Peyer's patch (tissue), 4 donors: ENCODE data around the gene NBAS. TPM values are rescaled to one million over a fixed set of nuclear protein-coding genes. Genes with fewer than 3 reads are reported as not detected.

ENCODE experiments used
- DNase-seq, 3 donors: peaks; one replicate each; pipeline ENCODE4 v3.0.0-alpha.2; 2017 to 2019
- H3K27ac ChIP-seq, 4 donors: fragments of 200-600 bp; sonication (generic); one replicate each; pipeline ENCODE4 v1.5.1; 2016 to 2019
- H3K27me3 ChIP-seq, 2 donors: fragments of 200-600 bp; sonication (generic); one replicate each; pipeline ENCODE4 v1.5.1; 2019
- H3K36me3 ChIP-seq, 3 donors: fragments of 200-600 bp; sonication (generic); one replicate each; pipeline ENCODE4 v1.5.1; 2016 to 2019
- H3K4me1 ChIP-seq, 4 donors: fragments of 200-600 bp; sonication (generic); one replicate each; pipeline ENCODE4 v1.5.1; 2016 to 2019
- H3K4me3 ChIP-seq, 4 donors: fragments of 200-600 bp; sonication (generic); 1 replicate in 3 of 4; 2 replicates in 1 of 4; pipeline ENCODE4 v1.5.1; 2016 to 2019; ENCODE audit warnings: mild to moderate bottlenecking in 1 of 4
- H3K9me3 ChIP-seq, 4 donors: fragments of 200-600 bp; sonication (generic); one replicate each; pipeline ENCODE4 v1.5.1; 2016 to 2019; ENCODE audit warnings: mild to moderate bottlenecking in 1 of 4
- CTCF ChIP-seq, 6 experiments: fragments of 450-650 bp in 4 of 6; fragments of 200-600 bp in 2 of 6; sonication (generic) in 1 of 6; IDR thresholded peaks; one replicate each; pipeline ENCODE4 v1.5.1; 2017 to 2019; ENCODE audit warnings: antibody characterized with exemption in 6 of 6, mild to moderate bottlenecking in 3 of 6, moderate library complexity in 1 of 6
- POLR2A ChIP-seq, 2 donors: fragments of 450-650 bp; IDR thresholded peaks; one replicate each; pipeline ENCODE4 v1.5.1; 2017; ENCODE audit warnings: antibody characterized with exemption in 2 of 2, mild to moderate bottlenecking in 2 of 2, moderate library complexity in 2 of 2
- total RNA-seq, 4 donors: library from RNA; depleted of rRNA; stranded (reverse); fragments of >200 nt; gene quantifications; one replicate each; pipeline ENCODE4 v1.1.0, GENCODE V29; 2016

The NBAS gene
- total RNA-seq, 4 donors from 2014 or later = 43.2 to 70.2 (median 55.3) TPM

GRCh38 chr2:15355386-15355785 is 205.7 kb downstream of the NBAS start:
- no peak for DNase-seq
- H3K9me3 ChIP-seq = no peaks in the 10 kb centered on the region
- peaks cover 0 to 49% (median 0%) of the 10 kb centered on the region in 3 donors for H3K36me3 ChIP-seq
- no peak overlapping the region for H3K4me3 ChIP-seq
- TF ChIP-seq POLR2A (IDR thresholded peaks at IDR 0.05) (no peak), CTCF (IDR thresholded peaks at IDR 0.05) (no peak)
- no peak overlapping the region for H3K27ac ChIP-seq
- H3K4me1 ChIP-seq = no peaks in the 10 kb centered on the region
- no peaks in the 10 kb centered on the region for H3K27me3 ChIP-seq

- H3K4me1 ChIP-seq = no peaks in the 10 kb centered on the region
- DNase-seq = no peak
- H3K36me3 ChIP-seq = peaks cover 0 to 50% (median 0%) of the 10 kb centered on the region in 3 donors
- no peaks in the 10 kb centered on the region for H3K9me3 ChIP-seq
- no peaks in the 10 kb centered on the region for H3K27me3 ChIP-seq
- H3K4me3 ChIP-seq = no peak overlapping the region
- no peak overlapping the region for H3K27ac ChIP-seq
- TF ChIP-seq POLR2A (IDR thresholded peaks at IDR 0.05) (no peak), CTCF (IDR thresholded peaks at IDR 0.05) (no peak)
Observed at GRCh38 chr2:15354596-15355366, 206.4 kb downstream of the NBAS start.

- DNase-seq = no peak
- Histone ChIP-seq H3K36me3 (peaks cover 0 to 50% (median 0%) of the 10 kb centered on the region in 3 donors), H3K4me3 (no peak overlapping the region), H3K4me1 (no peaks in the 10 kb centered on the region), H3K27me3 (no peaks in the 10 kb centered on the region), H3K9me3 (no peaks in the 10 kb centered on the region), H3K27ac (no peak overlapping the region)
- TF ChIP-seq POLR2A (IDR thresholded peaks at IDR 0.05) (no peak), CTCF (IDR thresholded peaks at IDR 0.05) (no peak)
Observed at GRCh38 chr2:15352363-15352762, 208.8 kb downstream of the NBAS start.

GRCh38 chr2:15348636-15349035 is 212.5 kb downstream of the NBAS start:
- no peaks in the 10 kb centered on the region for H3K27me3 ChIP-seq
- no peak overlapping the region for H3K4me3 ChIP-seq
- H3K36me3 ChIP-seq = peaks cover 0 to 29% (median 0%) of the 10 kb centered on the region in 3 donors
- H3K9me3 ChIP-seq = no peaks in the 10 kb centered on the region
- H3K27ac ChIP-seq = no peak overlapping the region
- TF ChIP-seq POLR2A (IDR thresholded peaks at IDR 0.05) (no peak), CTCF (IDR thresholded peaks at IDR 0.05) (no peak)
- no peak for DNase-seq
- H3K4me1 ChIP-seq = no peaks in the 10 kb centered on the region

GRCh38 chr2:15348045-15348444 is 213.1 kb downstream of the NBAS start:
- TF ChIP-seq CTCF (IDR thresholded peaks at IDR 0.05) (no peak), POLR2A (IDR thresholded peaks at IDR 0.05) (no peak)
- no peak for DNase-seq
- no peak overlapping the region for H3K4me3 ChIP-seq
- no peak overlapping the region for H3K27ac ChIP-seq
- H3K36me3 ChIP-seq = peaks cover 0 to 23% (median 0%) of the 10 kb centered on the region in 3 donors
- H3K9me3 ChIP-seq = no peaks in the 10 kb centered on the region
- no peaks in the 10 kb centered on the region for H3K4me1 ChIP-seq
- no peaks in the 10 kb centered on the region for H3K27me3 ChIP-seq
